GM12865 (cell line): ENCODE results near the gene THBS2.

Experiments
- DNase-seq: peaks from one replicate; pipeline ENCODE4 v3.0.0; 2010; ENCODE audit warnings: low read depth
- H3K4me3 ChIP-seq: 2 replicates; pipeline ENCODE4 v1.5.1; 2011; ENCODE audit warnings: mild to moderate bottlenecking, low read depth, low read length, control low read depth
- CTCF ChIP-seq: IDR thresholded peaks from 2 replicates; pipeline ENCODE4 v1.5.1; 2011; ENCODE audit warnings: low read length, control low read depth, low read depth, inconsistent platforms; ENCODE audit not compliant: insufficient read depth; ENCODE audit errors: missing control alignments

The THBS2 gene

GRCh38 chr6:169212897-169213813 lies 40.5 kb downstream of the THBS2 start:
- peak; percentile 28 for TF ChIP-seq CTCF
- DNase-seq = peak; percentile 95
- H3K4me3 ChIP-seq = peak overlapping the region; percentile 63

- no peak for TF ChIP-seq CTCF
- H3K4me3 ChIP-seq = peak overlapping the region; percentile 63
- DNase-seq = no peak
Observed at GRCh38 chr6:169212436-169212835, 41.2 kb downstream of the THBS2 start.

GRCh38 chr6:169211881-169212280 lies 41.8 kb downstream of the THBS2 start:
- no peak for DNase-seq
- no peak for TF ChIP-seq CTCF

GRCh38 chr6:169210611-169211010 lies 43.0 kb downstream of the THBS2 start:
- H3K4me3 ChIP-seq = no peak overlapping the region
- no peak for TF ChIP-seq CTCF
- DNase-seq = no peak

More at GRCh38 chr6:169211881-169212280, 41.8 kb downstream of the THBS2 start:
- H3K4me3 ChIP-seq = no peak overlapping the region

GRCh38 chr6:169208011-169208410 lies 45.6 kb downstream of the THBS2 start:
- no peak for TF ChIP-seq CTCF
- H3K4me3 ChIP-seq = no peak overlapping the region
- no peak for DNase-seq

GRCh38 chr6:169207482-169207881 lies 46.2 kb downstream of the THBS2 start:
- DNase-seq = no peak
- no peak for TF ChIP-seq CTCF
- no peak overlapping the region for H3K4me3 ChIP-seq
